Uterus (tissue), 4 donors: ENCODE data around the gene LPCAT1. TPM values are rescaled to one million over a fixed set of nuclear protein-coding genes. Genes with fewer than 3 reads are reported as not detected.
"Not testable (repeated sequence)": the region's sequence is repeated elsewhere in the genome, so short reads cannot be mapped to it uniquely, and the experiment has no call there.

Source experiments
- DNase-seq, 2 donors: peaks; one replicate each; pipeline ENCODE4 v3.0.0-alpha.2; 2019 to 2020
- H3K27ac ChIP-seq, 2 donors: fragments of 200-600 bp; sonication (generic); 1 replicate in 1 of 2; 2 replicates in 1 of 2; pipeline ENCODE4 v1.5.1; 2016 to 2018
- H3K27me3 ChIP-seq, 2 donors: fragments of 200-600 bp; sonication (generic); one replicate each; pipeline ENCODE4 v1.5.1; 2018 to 2019; ENCODE audit warnings: control low read depth in 1 of 2
- H3K36me3 ChIP-seq, 2 donors: fragments of 200-600 bp; sonication (generic); one replicate each; pipeline ENCODE4 v1.5.1; 2019; ENCODE audit warnings: control low read depth in 1 of 2
- H3K4me1 ChIP-seq, 2 donors: fragments of 200-600 bp; sonication (generic); one replicate each; pipeline ENCODE4 v1.5.1; 2018 to 2019; ENCODE audit warnings: control low read depth in 1 of 2
- H3K4me3 ChIP-seq, 2 donors: fragments of 200-600 bp; sonication (generic); 1 replicate in 1 of 2; 2 replicates in 1 of 2; pipeline ENCODE4 v1.5.1; 2018 to 2019; ENCODE audit warnings: mild to moderate bottlenecking in 1 of 2
- H3K9me3 ChIP-seq, 2 donors: fragments of 200-600 bp; sonication (generic); one replicate each; pipeline ENCODE4 v1.5.1; 2019; ENCODE audit warnings: control low read depth in 1 of 2
- CTCF ChIP-seq, 4 experiments: fragments of 200-600 bp in 2 of 4; fragments of 450-650 bp in 2 of 4; sonication (generic) in 2 of 4; IDR thresholded peaks; one replicate each; pipeline ENCODE4 v1.5.1; 2016 to 2019; ENCODE audit warnings: antibody characterized with exemption in 4 of 4, mild to moderate bottlenecking in 2 of 4, moderate library complexity in 1 of 4
- POLR2A ChIP-seq, 2 donors: fragments of 450-650 bp; IDR thresholded peaks; one replicate each; pipeline ENCODE4 v1.6.1; 2016; ENCODE audit warnings: antibody characterized with exemption in 2 of 2, mild to moderate bottlenecking in 1 of 2, moderate library complexity in 1 of 2
- intact Hi-C: fragments of 100-400 bp; cut with DNase I; formaldehyde crosslinking; loops from one replicate; pipeline ENCODE4 v1.15.1; 2023; ENCODE audit warnings: low total_unique reads
- total RNA-seq, 4 donors: library from RNA; depleted of rRNA in 3 of 4; stranded (reverse); fragments of >200 nt in 3 of 4; gene quantifications; one replicate each; pipeline versions ENCODE4 v1.1.0 to v1.2.4, GENCODE V29; 2014 to 2023
- donor health status: DM: yes; HTN: yes; CAD: no.

Gene LPCAT1
- total RNA-seq, 4 donors from 2014 or later, result 21.5 to 51.0 (median 40.0) TPM

- DNase-seq, result no peak
- TF ChIP-seq POLR2A (IDR thresholded peaks at IDR 0.05), result no peak
- no peak for TF ChIP-seq CTCF (IDR thresholded peaks at IDR 0.05)
- Histone ChIP-seq H3K4me1 (no peaks in the 10 kb centered on the region), H3K4me3 (no peak overlapping the region), H3K9me3 (no peaks in the 10 kb centered on the region), H3K27me3 (no peaks in the 10 kb centered on the region), H3K36me3 (no peaks in the 10 kb centered on the region), H3K27ac (no peak overlapping the region)
- intact Hi-C loops, result no loop called here
These were observed 45.3 kb downstream of the LPCAT1 start for GRCh38 chr5:1478271-1479035.

- Histone ChIP-seq H3K9me3 (no peaks in the 10 kb centered on the region), H3K36me3 (no peaks in the 10 kb centered on the region), H3K4me3 (no peak overlapping the region), H3K27me3 (no peaks in the 10 kb centered on the region), H3K27ac (no peak overlapping the region), H3K4me1 (no peaks in the 10 kb centered on the region)
- intact Hi-C loops, result no loop called here
- TF ChIP-seq CTCF (IDR thresholded peaks at IDR 0.05) (no peak), POLR2A (IDR thresholded peaks at IDR 0.05) (no peak)
- no peak for DNase-seq
These were observed 46.4 kb downstream of the LPCAT1 start for GRCh38 chr5:1477341-1477740.

GRCh38 chr5:1476967-1477310, 46.8 kb downstream of the LPCAT1 start:
- no peak for DNase-seq
- Histone ChIP-seq H3K27ac (no peak overlapping the region), H3K9me3 (no peaks in the 10 kb centered on the region)

GRCh38 chr5:1476181-1476966, 47.4 kb downstream of the LPCAT1 start:
- intact Hi-C loops, result no loop called here
- H3K36me3 ChIP-seq, result no peaks in the 10 kb centered on the region

More at GRCh38 chr5:1476967-1477310, 46.8 kb downstream of the LPCAT1 start:
- Histone ChIP-seq H3K27me3 (no peaks in the 10 kb centered on the region), H3K36me3 (no peaks in the 10 kb centered on the region), H3K4me1 (no peaks in the 10 kb centered on the region), H3K4me3 (no peak overlapping the region)
- TF ChIP-seq CTCF (IDR thresholded peaks at IDR 0.05) (no peak), POLR2A (IDR thresholded peaks at IDR 0.05) (no peak)
- intact Hi-C loops, result no loop called here

GRCh38 chr5:1475544-1475900, 48.2 kb downstream of the LPCAT1 start:
- H3K36me3 ChIP-seq, H3K27ac ChIP-seq, H3K9me3 ChIP-seq, H3K4me1 ChIP-seq, intact Hi-C loops, H3K4me3 ChIP-seq, H3K27me3 ChIP-seq: not testable (repeated sequence)
- DNase-seq, result peak; percentile 6 to 13

More at GRCh38 chr5:1476181-1476966, 47.4 kb downstream of the LPCAT1 start:
- no peaks in the 10 kb centered on the region for H3K9me3 ChIP-seq
- no peaks in the 10 kb centered on the region for H3K4me1 ChIP-seq
- H3K4me3 ChIP-seq, result no peak overlapping the region
- no peaks in the 10 kb centered on the region for H3K27me3 ChIP-seq
- TF ChIP-seq POLR2A (IDR thresholded peaks at IDR 0.05), result no peak
- peak; percentile 12 to 15 for DNase-seq
- H3K27ac ChIP-seq, result no peak overlapping the region

- intact Hi-C loops, result no loop called here
- no peaks in the 10 kb centered on the region for H3K4me1 ChIP-seq
- no peak overlapping the region for H3K27ac ChIP-seq
- no peak overlapping the region for H3K4me3 ChIP-seq
- no peaks in the 10 kb centered on the region for H3K36me3 ChIP-seq
- no peaks in the 10 kb centered on the region for H3K9me3 ChIP-seq
- no peaks in the 10 kb centered on the region for H3K27me3 ChIP-seq
- no peak for TF ChIP-seq CTCF (IDR thresholded peaks at IDR 0.05)
- TF ChIP-seq POLR2A (IDR thresholded peaks at IDR 0.05), result no peak
- peak; percentile 7 to 8 for DNase-seq
These were observed 48.8 kb downstream of the LPCAT1 start for GRCh38 chr5:1474866-1475543.
